Measurements from ENCODE around the gene CRISPLD2. TPM values are rescaled to one million over a fixed set of nuclear protein-coding genes. Genes with fewer than 3 reads are reported as not detected.

Gene CRISPLD2
- total RNA-seq, 2 experiments from 2014 or later, result 0.16 TPM; not detected in 1

DNA sequence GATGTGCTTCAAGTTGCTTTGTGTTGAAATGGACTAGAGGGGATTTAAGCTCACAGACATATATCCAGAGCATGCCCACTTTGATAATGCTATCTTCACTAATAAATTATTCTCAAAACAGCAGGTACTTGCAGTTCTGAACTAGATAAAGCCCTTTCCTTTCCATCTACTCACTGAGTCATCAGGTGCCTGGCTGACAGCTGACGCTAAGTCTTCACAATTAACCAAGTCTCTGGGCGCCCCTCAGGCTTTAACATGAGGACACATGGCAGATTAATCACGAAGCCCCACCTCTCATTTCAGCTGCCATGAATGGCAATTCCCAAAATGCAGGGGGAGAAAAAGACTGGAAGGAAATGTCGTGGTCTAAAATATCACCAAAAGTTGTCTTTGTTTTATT lies 29.5 kb upstream of the CRISPLD2 start:
- ChIA-PET POLR2A (no interaction called here), CTCF (no interaction called here)

DNA sequence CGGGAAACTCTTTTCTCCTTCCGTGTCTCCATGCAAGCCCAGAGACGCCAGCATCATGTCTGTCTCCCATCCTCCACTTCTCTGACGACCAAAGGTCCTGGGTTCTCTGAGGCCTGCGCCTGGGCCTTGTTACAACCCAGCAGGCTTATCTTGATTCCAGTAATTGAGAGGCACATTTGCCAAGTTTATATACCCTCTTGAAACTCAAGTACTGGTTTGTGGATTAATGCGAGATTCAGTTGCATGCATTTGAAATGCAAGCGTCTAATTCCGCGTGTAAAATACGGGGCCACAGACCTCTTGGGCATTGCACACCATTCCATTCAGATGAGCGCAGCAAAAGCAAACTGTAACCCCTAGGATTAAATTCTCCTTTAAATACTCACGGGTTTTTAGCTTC lies 28.7 kb upstream of the CRISPLD2 start:
- H3K4me1 Mint-ChIP-seq (ENCODE audit: low read depth), result no peaks in the 10 kb centered on the region
- H3K27ac Mint-ChIP-seq, result no peak overlapping the region
- DNase-seq (no peak), ATAC-seq (no peak)
- CTCF ChIA-PET, result interaction anchor here (0.6 to 2.1 kb wide), 2 partner anchors 53 to 576 kb away, joined by 3 to 6 read pairs; no protein-coding TSS in a partner anchor
- no peaks in the 10 kb centered on the region for H3K27me3 Mint-ChIP-seq
- no peak overlapping the region for H3K4me3 Mint-ChIP-seq
- H3K36me3 Mint-ChIP-seq (ENCODE audit: low read depth), result no peaks in the 10 kb centered on the region
- POLR2A ChIA-PET, result no interaction called here
- no peaks in the 10 kb centered on the region for H3K9me3 Mint-ChIP-seq
- intact Hi-C loops (cut with micrococcal nuclease), result no loop called here
- TF ChIP-seq, protein P1, sequence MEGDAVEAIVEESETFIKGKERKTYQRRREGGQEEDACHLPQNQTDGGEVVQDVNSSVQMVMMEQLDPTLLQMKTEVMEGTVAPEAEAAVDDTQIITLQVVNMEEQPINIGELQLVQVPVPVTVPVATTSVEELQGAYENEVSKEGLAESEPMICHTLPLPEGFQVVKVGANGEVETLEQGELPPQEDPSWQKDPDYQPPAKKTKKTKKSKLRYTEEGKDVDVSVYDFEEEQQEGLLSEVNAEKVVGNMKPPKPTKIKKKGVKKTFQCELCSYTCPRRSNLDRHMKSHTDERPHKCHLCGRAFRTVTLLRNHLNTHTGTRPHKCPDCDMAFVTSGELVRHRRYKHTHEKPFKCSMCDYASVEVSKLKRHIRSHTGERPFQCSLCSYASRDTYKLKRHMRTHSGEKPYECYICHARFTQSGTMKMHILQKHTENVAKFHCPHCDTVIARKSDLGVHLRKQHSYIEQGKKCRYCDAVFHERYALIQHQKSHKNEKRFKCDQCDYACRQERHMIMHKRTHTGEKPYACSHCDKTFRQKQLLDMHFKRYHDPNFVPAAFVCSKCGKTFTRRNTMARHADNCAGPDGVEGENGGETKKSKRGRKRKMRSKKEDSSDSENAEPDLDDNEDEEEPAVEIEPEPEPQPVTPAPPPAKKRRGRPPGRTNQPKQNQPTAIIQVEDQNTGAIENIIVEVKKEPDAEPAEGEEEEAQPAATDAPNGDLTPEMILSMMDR (IDR thresholded peaks at IDR 0.05), result no peak

More for the DNA sequence above, 29.5 kb upstream of the CRISPLD2 start:
- no peaks in the 10 kb centered on the region for H3K36me3 Mint-ChIP-seq (ENCODE audit: low read depth)
- TF ChIP-seq, protein P1 (IDR thresholded peaks at IDR 0.05), result no peak
- no peak for ATAC-seq
- intact Hi-C loops (cut with micrococcal nuclease), result no loop called here
- no peak overlapping the region for H3K4me3 Mint-ChIP-seq
- H3K4me1 Mint-ChIP-seq (ENCODE audit: low read depth), result no peaks in the 10 kb centered on the region
- no peak overlapping the region for H3K27ac Mint-ChIP-seq
- H3K27me3 Mint-ChIP-seq, result no peaks in the 10 kb centered on the region
- no peaks in the 10 kb centered on the region for H3K9me3 Mint-ChIP-seq
- DNase-seq, result no peak

DNA sequence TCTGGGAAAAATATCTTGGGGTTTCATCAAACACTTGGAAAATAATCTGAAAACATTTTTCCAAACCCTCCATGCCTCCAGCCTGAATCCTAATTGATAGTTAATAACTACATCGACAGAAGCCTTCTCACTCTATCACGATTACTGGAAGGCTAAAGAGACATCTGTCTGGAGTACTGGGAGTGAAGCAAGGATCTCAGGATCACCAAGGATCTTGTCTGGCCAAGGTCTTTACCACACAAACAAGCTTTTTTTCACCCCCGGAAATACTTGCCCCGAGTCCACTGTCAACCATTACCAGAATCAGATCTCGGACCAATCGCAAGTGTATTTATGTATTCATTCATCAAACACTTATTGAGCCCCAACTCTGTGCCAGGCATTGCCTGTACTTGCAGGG lies 28.3 kb upstream of the CRISPLD2 start:
- no peak overlapping the region for H3K4me3 Mint-ChIP-seq
- intact Hi-C loops (cut with micrococcal nuclease), result no loop called here
- ChIA-PET CTCF (interaction anchor here (0.6 to 2.1 kb wide), 2 partner anchors 53 to 576 kb away, joined by 3 to 6 read pairs; no protein-coding TSS in a partner anchor), POLR2A (no interaction called here)
- no peaks in the 10 kb centered on the region for H3K27me3 Mint-ChIP-seq
- H3K9me3 Mint-ChIP-seq, result no peaks in the 10 kb centered on the region
- no peak overlapping the region for H3K27ac Mint-ChIP-seq
- ATAC-seq, result no peak
- no peak for DNase-seq
- TF ChIP-seq, protein P1 (IDR thresholded peaks at IDR 0.05), result no peak
- H3K36me3 Mint-ChIP-seq (ENCODE audit: low read depth), result peaks cover 2% of the 10 kb centered on the region
- no peaks in the 10 kb centered on the region for H3K4me1 Mint-ChIP-seq (ENCODE audit: low read depth)

DNA sequence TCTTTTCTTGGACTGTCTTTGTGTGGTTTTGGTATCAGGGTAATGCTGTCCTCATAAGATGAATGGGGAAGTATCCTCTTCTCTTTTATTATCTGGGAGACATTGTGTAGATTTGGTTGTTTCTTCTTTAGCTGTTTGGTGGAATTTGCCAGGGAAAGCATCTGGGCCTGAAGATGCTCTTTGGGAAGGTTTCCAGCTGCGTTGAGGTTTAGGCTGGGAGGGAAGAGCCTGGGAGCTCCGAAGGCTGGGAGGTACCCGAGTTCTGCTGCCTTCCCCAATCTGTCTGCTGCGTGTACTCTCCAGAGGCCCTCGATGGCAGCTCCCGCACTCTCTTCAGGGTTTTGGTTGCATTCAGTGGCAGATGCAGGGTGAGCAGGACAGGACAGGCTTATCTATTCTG lies 25.6 kb upstream of the CRISPLD2 start:
- intact Hi-C loops (cut with micrococcal nuclease), result no loop called here
- TF ChIP-seq, protein P1 (IDR thresholded peaks at IDR 0.05), result no peak
- Mint-ChIP-seq H3K36me3 (ENCODE audit: low read depth) (peaks cover 2% of the 10 kb centered on the region), H3K27me3 (no peaks in the 10 kb centered on the region), H3K4me1 (ENCODE audit: low read depth) (no peaks in the 10 kb centered on the region), H3K9me3 (no peaks in the 10 kb centered on the region), H3K4me3 (no peak overlapping the region), H3K27ac (no peak overlapping the region)
- ChIA-PET POLR2A (no interaction called here), CTCF (no interaction called here)
- DNase-seq, result no peak
- ATAC-seq, result no peak

DNA sequence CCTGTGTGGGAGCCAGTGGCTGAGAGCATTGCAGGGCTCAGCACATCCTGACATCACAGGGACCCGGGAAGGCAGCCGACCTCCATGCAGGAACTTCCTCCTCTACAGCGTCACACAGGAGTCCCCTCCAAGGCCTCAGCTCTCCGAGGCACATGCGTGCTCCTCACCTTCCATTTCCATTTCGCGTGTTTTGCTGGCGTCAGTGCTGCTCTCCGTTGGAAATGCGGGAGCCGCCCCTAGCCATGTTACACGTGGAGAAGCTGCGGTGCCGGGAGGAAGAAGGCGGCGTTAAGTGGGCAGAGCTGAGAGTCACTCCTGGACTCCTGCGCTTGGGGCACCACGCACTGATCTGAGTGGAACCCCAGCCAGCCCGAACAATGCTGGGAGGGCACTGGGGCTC lies 25.2 kb upstream of the CRISPLD2 start:
- Mint-ChIP-seq H3K9me3 (no peaks in the 10 kb centered on the region), H3K4me3 (no peak overlapping the region), H3K27me3 (no peaks in the 10 kb centered on the region), H3K27ac (no peak overlapping the region), H3K36me3 (ENCODE audit: low read depth) (peaks cover 2% of the 10 kb centered on the region), H3K4me1 (ENCODE audit: low read depth) (no peaks in the 10 kb centered on the region)
- intact Hi-C loops (cut with micrococcal nuclease), result no loop called here
- ChIA-PET CTCF (no interaction called here), POLR2A (no interaction called here)
- ATAC-seq (no peak), DNase-seq (no peak)
- TF ChIP-seq, protein P1 (IDR thresholded peaks at IDR 0.05), result no peak

All from activated CD8-positive, alpha-beta T cell treated with anti-CD3 and anti-CD28 coated beads for 36 hours (primary cell).